HL-60 (cell line): ENCODE results near the gene TAF1C.
A peak's percentile ranks its signal among the peaks of the same experiment; 100 is the strongest.

Experiments
- DNase-seq, 2 experiments: peaks; one replicate each; pipeline ENCODE4 v3.0.0-alpha.2; 2010 to 2020; ENCODE audit warnings: low read depth in 1 of 2, low spot score in 1 of 2
- H3K27ac ChIP-seq: fragments of 250-450 bp; sonication (Bioruptor Pico); replicated peaks from 2 replicates; pipeline ENCODE4 v1.5.1; 2020; ENCODE audit warnings: mild to moderate bottlenecking, moderate library complexity
- H3K27me3 ChIP-seq: fragments of 250-450 bp; sonication (Bioruptor Pico); 2 replicates; pipeline ENCODE4 v1.5.1; 2021; ENCODE audit warnings: mild to moderate bottlenecking, moderate library complexity; ENCODE audit not compliant: insufficient read depth, poor library complexity, severe bottlenecking
- H3K4me3 ChIP-seq: replicated peaks from 2 replicates; pipeline ENCODE4 v1.5.1; 2011; ENCODE audit warnings: mild to moderate bottlenecking, control low read depth, low read length; ENCODE audit not compliant: insufficient read depth
- CTCF ChIP-seq: IDR thresholded peaks from one replicate; pipeline ENCODE4 v1.5.1; 2011; ENCODE audit warnings: low read length, control low read depth, inconsistent platforms; ENCODE audit not compliant: insufficient read depth
- GABPA ChIP-seq: IDR thresholded peaks from 2 replicates; pipeline ENCODE4 v1.6.1; 2012; ENCODE audit warnings: low read depth
- POLR2AphosphoS5 ChIP-seq: IDR thresholded peaks from 2 replicates; pipeline ENCODE4 v1.6.1; 2012; ENCODE audit warnings: low read depth
- SPI1 ChIP-seq: IDR thresholded peaks from 2 replicates; pipeline ENCODE4 v1.6.1; 2012; ENCODE audit warnings: low read depth, mild to moderate bottlenecking, borderline replicate concordance
- TF ChIP-seq, protein P1 (sequence below): IDR thresholded peaks from 2 replicates; pipeline ENCODE4 v1.6.1; 2012; ENCODE audit warnings: low read depth; ENCODE audit not compliant: insufficient replicate concordance

The TAF1C gene

GRCh38 chr16:84178146-84178765 is 8.6 kb downstream of the TAF1C start:
- no peak overlapping the region for H3K27ac ChIP-seq
- TF ChIP-seq SPI1 = no peak
- TF ChIP-seq, protein P1, sequence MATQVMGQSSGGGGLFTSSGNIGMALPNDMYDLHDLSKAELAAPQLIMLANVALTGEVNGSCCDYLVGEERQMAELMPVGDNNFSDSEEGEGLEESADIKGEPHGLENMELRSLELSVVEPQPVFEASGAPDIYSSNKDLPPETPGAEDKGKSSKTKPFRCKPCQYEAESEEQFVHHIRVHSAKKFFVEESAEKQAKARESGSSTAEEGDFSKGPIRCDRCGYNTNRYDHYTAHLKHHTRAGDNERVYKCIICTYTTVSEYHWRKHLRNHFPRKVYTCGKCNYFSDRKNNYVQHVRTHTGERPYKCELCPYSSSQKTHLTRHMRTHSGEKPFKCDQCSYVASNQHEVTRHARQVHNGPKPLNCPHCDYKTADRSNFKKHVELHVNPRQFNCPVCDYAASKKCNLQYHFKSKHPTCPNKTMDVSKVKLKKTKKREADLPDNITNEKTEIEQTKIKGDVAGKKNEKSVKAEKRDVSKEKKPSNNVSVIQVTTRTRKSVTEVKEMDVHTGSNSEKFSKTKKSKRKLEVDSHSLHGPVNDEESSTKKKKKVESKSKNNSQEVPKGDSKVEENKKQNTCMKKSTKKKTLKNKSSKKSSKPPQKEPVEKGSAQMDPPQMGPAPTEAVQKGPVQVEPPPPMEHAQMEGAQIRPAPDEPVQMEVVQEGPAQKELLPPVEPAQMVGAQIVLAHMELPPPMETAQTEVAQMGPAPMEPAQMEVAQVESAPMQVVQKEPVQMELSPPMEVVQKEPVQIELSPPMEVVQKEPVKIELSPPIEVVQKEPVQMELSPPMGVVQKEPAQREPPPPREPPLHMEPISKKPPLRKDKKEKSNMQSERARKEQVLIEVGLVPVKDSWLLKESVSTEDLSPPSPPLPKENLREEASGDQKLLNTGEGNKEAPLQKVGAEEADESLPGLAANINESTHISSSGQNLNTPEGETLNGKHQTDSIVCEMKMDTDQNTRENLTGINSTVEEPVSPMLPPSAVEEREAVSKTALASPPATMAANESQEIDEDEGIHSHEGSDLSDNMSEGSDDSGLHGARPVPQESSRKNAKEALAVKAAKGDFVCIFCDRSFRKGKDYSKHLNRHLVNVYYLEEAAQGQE = no peak
- TF ChIP-seq POLR2AphosphoS5 = no peak
- TF ChIP-seq GABPA = no peak
- TF ChIP-seq CTCF = no peak
- H3K4me3 ChIP-seq = no peak overlapping the region
- DNase-seq = no peak
- no peaks in the 10 kb centered on the region for H3K27me3 ChIP-seq

GRCh38 chr16:84177741-84178073 is 9.2 kb downstream of the TAF1C start:
- DNase-seq = no peak
- no peak overlapping the region for H3K27ac ChIP-seq
- TF ChIP-seq POLR2AphosphoS5 (no peak), CTCF (no peak), GABPA (no peak), SPI1 (no peak)
- TF ChIP-seq, protein P1 = no peak
- H3K4me3 ChIP-seq = no peak overlapping the region
- H3K27me3 ChIP-seq = no peaks in the 10 kb centered on the region

GRCh38 chr16:84176192-84177053 is 10.4 kb downstream of the TAF1C start:
- DNase-seq = peak in 1 of 2 experiments; percentile 7
- Histone ChIP-seq H3K27ac (peak overlapping the region; percentile 75), H3K27me3 (no peaks in the 10 kb centered on the region), H3K4me3 (no peak overlapping the region)
- TF ChIP-seq, protein P1 = no peak
- no peak for TF ChIP-seq GABPA
- TF ChIP-seq SPI1 = no peak
- no peak for TF ChIP-seq CTCF
